Activated CD4-positive, alpha-beta T cell treated with anti-CD3 and anti-CD28 coated beads for 48 hours (primary cell): Measurements from ENCODE around the gene PRPH2.
A peak's percentile ranks its signal among the peaks of the same experiment; 100 is the strongest.

Experiments used
- DNase-seq: peaks from one replicate; pipeline ENCODE4 v3.0.0-alpha.2; 2020

PRPH2 gene, protein sequence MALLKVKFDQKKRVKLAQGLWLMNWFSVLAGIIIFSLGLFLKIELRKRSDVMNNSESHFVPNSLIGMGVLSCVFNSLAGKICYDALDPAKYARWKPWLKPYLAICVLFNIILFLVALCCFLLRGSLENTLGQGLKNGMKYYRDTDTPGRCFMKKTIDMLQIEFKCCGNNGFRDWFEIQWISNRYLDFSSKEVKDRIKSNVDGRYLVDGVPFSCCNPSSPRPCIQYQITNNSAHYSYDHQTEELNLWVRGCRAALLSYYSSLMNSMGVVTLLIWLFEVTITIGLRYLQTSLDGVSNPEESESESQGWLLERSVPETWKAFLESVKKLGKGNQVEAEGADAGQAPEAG

GRCh38 chr6:42722497-42722896 lies at the start of gene PRPH2:
TSS of gene PRPH2 (minus strand) at chr6:42722597. CDS start at chr6:42722334, 263 bp downstream.
- no peak for DNase-seq

DNA sequence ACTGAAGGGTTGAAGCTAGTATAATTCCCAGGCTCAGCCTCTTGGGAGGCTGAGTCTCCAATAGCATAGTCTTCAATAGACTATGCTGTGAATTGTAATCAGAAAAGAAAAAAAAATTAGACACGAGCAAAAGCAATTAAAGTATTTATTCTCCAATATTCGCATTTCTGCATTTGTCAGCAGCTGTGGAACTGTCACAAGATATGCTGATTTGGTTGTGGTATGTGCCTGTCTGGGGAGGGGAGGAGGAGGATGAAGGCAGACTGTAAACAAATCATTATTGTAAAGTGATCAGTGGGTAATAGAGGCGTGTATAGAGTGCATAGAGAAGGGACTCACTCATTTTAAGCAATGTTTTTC lies 49.3 kb upstream of the PRPH2 start:
- DNase-seq = no peak

GRCh38 chr6:42769836-42770235 lies 47.4 kb upstream of the PRPH2 start:
- DNase-seq = no peak

DNA sequence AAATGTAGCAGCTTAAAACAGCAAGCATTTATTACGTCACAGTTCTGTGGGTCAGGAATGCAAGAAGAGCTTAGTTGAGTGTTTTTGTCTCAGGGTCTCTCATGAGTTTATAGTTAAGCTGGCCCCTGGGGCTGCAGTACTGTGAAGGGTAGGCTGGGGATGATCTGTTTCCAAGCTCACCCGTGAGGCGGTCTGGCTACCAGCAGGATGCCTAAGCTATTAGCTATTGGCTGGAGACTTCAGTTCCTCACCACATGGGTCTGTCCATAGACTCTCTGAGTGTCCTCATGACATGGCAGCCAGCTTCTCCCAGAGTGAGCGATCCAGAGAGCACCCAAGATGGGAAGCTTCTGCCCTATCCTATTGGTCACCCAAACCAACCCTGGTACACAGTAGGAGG lies 46.7 kb upstream of the PRPH2 start:
- no peak for DNase-seq

DNA sequence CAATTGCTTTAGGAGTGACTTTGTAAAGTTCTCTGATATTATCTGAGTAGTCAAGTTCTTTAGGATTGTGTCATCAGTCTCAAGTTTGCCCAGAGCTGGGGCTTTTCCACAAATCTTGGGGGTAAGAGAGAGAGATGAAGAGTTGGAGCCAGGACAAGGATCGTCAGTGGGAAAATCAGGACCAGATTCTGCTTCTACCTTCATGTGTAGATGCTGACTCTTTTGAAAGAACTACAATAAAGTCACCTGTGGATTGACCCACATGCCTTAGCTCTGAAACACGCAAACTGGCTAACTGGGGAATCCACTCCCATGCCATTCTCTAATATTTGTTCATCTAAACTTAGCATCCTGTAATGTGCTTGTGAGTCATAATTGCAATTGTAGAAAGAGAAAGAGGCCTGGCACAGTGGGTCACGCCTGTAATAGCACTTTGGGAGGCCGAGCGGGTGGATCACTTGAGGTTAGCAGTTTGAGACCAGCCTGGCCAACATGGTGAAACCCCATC lies 43.8 kb upstream of the PRPH2 start:
- DNase-seq = no peak

DNA sequence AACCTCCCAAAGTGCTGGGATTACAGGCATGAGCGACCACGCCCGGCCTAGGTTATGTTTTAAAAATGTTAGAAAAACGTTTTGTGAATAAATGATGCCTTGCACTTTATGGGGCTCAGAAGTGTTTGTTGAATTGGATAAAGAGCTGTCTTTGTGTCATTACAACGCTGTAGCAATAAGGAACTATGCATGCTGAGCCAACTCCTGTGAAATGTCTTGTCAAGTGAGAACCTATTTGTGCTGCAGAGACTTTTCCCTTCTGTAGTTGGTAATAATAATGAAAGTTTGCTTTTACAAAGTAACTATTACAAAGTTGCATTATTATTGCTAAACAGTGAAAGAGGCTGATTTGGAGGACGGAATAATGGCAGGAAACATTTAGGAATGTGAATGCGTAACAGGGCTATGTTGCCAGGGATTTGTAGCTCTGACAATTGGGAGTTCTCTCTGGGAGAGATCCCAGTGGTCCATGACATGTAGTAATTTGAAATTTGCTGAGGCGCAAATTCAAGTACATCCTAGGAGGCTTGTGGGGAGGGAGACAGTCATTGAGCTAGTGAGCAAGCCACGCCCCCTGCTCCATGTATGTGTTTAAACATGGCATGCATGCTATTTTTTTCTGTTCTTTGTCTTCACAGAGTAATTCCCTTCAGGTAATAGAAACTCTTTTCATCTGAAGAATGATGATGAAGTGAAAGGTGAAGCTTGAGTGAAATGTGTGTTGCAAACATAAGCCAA lies 42.7 kb upstream of the PRPH2 start:
- DNase-seq = no peak

DNA sequence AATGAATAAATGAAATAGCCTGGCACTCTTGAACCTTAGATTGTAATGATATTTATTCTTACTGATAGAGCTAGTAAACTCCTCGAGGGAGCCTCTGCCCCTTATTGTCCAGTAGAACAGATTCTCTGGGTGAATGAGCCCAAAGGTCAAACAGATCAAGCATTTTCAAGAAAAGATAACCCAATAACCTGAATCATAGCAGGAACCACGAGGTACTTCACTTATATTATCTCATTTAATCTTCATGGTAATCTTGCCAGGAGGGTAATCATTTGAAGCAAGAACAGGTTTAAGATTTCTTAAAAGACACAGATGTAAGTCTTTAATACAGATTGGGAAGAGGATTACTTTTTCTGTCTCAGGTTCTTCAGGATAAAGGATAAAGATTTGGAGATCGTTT lies 40.6 kb upstream of the PRPH2 start:
- no peak for DNase-seq

DNA sequence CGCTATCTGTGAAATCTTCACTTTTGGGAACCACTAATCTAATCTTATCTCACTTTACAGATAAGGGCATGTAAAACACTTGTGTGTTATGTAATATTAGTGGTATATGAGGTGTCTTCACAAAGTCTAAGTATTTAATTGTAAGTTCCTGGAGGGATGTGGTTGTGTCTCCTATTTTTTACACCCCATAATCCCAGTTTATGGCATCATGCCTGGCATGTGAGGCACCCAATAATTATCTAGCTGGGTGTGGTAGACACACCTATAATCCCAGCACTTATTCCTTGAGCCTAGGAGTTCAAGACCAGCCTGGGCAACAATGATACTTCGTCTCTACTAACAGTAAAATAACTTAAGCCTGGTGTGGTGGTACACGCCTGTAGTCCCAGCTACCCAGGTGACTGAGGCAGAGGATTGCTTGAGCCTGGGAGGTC lies 40.0 kb upstream of the PRPH2 start:
- DNase-seq = no peak

- no peak for DNase-seq
These were observed 39.1 kb upstream of the PRPH2 start for GRCh38 chr6:42761287-42762067.

DNA sequence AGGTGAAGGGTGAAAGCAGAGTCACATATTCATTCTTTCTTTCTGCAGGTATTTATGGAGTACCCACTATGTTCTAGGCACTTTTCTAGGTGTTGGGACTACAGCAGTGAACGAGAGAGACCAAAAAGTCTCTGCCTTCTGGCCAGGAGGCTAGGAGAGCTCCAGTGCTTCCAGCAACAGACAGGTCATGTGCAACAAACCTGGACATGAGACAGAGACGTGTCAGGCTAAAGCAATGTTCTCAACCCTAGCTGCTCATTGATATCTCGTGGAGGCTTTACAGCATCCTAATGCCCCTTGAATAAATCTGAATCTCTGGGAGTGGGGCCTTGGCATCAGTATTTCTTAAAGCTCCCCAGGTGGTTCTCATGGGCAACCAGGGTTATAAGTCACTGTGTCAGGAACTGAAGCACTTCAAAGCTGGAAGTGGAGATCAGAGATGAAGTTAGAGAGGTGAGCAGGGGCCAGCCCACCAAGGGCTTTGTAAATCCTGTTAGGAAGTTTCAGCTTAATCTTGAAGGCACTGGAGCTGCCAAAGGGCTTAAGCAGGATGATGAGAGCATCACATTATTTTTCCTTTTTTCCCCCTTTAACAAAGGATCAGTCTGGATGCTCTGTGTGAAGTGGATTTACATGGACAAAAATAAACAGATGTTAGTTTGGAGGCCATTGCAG lies 36.5 kb upstream of the PRPH2 start:
- DNase-seq = no peak

DNA sequence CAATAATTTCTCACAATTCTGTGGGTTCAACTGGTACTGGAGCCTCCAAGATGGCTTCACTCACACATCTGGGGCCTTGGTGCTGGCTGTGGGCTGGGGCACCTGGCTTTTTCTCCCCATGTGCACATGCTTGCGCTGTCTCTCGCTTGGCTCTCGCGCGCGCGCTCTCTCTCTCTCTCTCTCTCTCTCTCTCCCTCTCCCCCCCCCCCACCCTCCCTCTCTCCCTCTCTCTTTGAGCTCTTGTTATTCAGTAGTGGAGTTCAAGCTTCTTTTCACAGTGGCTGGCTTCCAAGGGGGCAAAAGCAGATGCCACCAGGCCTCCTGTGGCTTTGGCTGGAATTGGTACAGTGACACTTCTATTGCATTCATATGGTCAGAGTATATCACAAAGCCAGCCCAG lies 34.3 kb upstream of the PRPH2 start:
- no peak for DNase-seq

DNA sequence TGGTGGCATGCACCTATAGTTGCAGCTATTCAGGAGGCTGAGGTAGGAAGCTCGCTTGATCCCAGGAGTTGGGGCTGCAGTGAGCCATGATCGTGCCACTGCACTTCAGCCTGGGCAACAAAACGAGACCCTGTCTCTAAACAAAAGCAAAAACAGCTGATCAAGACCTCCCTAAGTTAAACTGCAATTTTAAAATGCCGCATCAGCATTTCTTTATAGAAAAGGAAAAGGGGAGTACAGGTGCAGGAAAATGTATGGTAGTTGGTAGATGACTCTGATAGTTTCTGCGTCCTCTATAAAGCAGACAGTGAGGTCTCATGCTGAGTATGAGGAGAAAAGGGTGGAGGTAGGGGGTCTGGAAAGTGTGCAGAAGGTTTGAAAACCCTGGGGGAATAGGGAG lies 32.4 kb upstream of the PRPH2 start:
- no peak for DNase-seq

- DNase-seq = no peak
These were observed 28.7 kb upstream of the PRPH2 start for GRCh38 chr6:42751055-42751454.

DNA sequence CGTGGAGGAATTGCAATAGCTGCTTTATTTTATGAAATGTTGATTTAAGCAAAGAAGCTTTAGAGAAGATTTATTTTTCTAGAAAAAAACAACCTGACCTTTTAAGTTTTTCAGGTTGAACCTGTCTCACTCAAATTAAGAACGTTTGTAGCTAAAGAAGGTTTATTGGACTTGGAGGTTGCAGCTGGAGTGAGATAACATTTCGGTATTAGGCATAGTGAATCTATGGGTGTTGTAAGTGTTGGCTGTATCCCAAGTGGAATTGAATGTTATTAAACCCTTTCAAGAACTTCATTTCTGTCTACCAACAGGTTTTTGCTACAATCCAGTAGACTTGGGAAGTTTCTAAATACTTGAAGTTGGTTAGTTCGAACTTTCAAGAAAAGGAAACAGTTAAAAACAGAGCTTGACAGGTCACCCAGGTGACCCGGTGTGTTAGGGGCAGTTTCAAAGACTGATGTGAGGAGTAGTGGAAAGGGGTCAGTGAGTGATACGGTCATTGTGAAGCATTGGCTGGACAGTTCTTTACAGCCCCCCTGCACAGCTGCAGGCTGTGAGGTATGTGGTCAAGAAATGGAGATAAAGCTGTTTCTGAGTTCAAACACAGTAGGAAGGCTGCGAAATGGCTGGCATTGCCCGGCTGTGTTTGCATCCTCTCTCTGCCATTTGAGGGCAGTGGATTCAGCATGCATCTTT lies 26.0 kb upstream of the PRPH2 start:
- no peak for DNase-seq

- peak; percentile 85 for DNase-seq
These were observed 24.3 kb upstream of the PRPH2 start for GRCh38 chr6:42746463-42747391.

GRCh38 chr6:42745640-42746462 lies 23.5 kb upstream of the PRPH2 start, which contains the start of gene TBCC:
TSS of gene TBCC (minus strand) at chr6:42746103. CDS start at chr6:42746073, 30 bp downstream.
- DNase-seq = peak; percentile 94

- peak; percentile 38 for DNase-seq
These were observed 22.8 kb upstream of the PRPH2 start for GRCh38 chr6:42745083-42745639.

DNA sequence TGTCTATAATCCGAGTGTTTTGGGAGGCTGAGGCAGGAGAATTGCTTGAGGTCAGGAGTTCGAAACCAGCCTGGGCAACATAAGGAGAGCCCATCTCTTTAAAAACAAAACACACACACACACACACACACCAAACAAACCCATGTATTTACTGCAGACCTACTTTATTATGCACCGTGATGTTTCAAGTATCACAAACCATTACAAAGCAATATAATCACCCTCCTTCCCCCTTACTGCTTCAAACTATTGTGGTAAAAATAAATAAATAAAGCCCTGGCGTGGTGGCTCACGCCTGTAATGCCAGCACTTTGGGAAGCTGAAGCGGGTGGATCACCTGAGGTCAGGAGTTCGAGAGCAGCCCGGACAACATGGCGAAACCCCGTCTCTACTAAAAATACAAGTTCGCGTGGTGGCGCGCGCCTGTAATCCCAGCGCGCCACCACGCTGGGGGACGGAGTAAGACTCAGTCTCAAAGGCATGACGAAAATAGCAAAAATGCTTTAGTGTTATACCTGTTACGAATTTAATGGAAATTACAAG lies 22.0 kb upstream of the PRPH2 start:
- DNase-seq = no peak

DNA sequence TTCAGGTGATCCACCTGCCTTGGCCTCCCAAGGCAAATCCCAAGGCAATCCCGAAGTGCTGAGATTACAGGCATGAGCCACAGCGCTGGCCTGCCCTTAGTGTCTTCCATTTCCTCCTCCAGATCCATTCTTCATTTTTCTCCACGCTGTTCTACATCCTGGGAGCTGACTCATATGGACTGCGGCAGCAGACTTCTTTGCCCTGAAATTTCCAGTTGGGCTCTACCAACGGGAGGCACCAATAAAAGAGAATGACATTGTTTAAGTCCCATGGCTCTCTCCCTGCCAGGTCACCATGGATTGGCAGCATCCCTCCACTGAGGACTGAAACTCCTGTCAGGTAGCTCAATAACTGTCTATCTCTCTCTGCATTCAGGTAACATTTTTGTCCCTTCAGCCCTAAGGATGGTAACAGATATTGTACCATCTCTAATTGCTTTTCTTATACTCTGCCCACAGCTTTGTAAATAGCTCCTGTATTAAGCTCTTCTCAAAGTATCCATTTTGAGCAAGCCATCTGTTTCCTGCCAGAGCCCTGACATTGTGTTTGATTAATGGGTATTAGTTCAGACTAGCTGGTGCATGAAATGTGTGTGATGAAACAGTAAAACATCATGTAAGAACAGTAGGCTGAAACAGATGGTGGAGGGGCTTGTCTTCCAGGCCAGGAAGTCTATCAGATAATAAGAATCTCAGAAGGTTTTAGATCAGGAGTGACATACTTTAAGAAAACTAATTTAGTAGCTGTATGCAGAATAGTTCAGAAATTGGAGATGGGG lies 19.9 kb upstream of the PRPH2 start:
- DNase-seq = no peak
